GM12878 (cell line): ENCODE results near the gene ADSS1. TPM values are rescaled to one million over a fixed set of nuclear protein-coding genes. Genes with fewer than 3 reads are reported as not detected.

ENCODE experiments used
- ATAC-seq: fragments of 200-7000 bp; cut with Tn5 transposase; 3 replicates; pipeline ENCODE4 v1.9.1; 2020; ENCODE audit warnings: mild to moderate bottlenecking, moderate library complexity
- BruUV-seq: library from RNA; stranded (reverse); fragments of 400-500 nt; replicated peaks from 2 replicates; lab custom pipeline; 2021; lab: Mats Ljungman, UMichigan
- CTCF ChIA-PET: fragments of 300-600 bp; sonication (Branson Sonifier 250); formaldehyde crosslinking; extraction: SDS; loops from one replicate; lab custom pipeline; 2021; ENCODE audit warnings: inconsistent platforms; lab: Yijun Ruan, JAX
- POLR2A ChIA-PET: fragments of 350-600 bp; formaldehyde crosslinking; extraction: SDS; loops from one replicate; lab custom pipeline; 2021; ENCODE audit warnings: inconsistent platforms; lab: Charles Lee
- RAD21 ChIA-PET: fragments of 300-600 bp; sonication (Branson Sonifier 250); formaldehyde crosslinking; loops from one replicate; lab custom pipeline; 2023; ENCODE audit warnings: antibody characterized with exemption; ENCODE audit not compliant: unreplicated experiment; lab: Charles Lee
- SMC1A ChIA-PET: fragments of 300-600 bp; sonication (Branson Sonifier 250); formaldehyde crosslinking; loops from one replicate; lab custom pipeline; 2023; ENCODE audit not compliant: unreplicated experiment, uncharacterized antibody; lab: Charles Lee
- DNase-seq: peaks from one replicate; pipeline ENCODE4 v3.0.0-alpha.2; 2011; ENCODE audit warnings: low read depth, low spot score
- FAIRE-seq: peaks from 3 replicates; lab custom pipeline; 2011; peaks lifted over from hg19 to GRCh38; lab: Jason Lieb, UNC
- H2AFZ ChIP-seq: 2 replicates; pipeline ENCODE4 v1.6.0; 2011; ENCODE audit warnings: low read depth, low read length, control low read depth; ENCODE audit not compliant: control insufficient read depth
- H3K27ac ChIP-seq: 2 replicates; pipeline ENCODE4 v1.5.1; 2011; ENCODE audit warnings: control low read depth; ENCODE audit not compliant: control insufficient read depth, insufficient read depth
- H3K27me3 ChIP-seq, 2 experiments: replicated peaks in 1 of 2; 2 replicates each; pipeline versions ENCODE4 v1.6.0 to v1.6.1; 2011; ENCODE audit warnings: low read length in 1 of 2; ENCODE audit not compliant: control insufficient read depth in 2 of 2, insufficient read depth in 2 of 2
- H3K36me3 ChIP-seq, 2 experiments: 2 replicates each; pipeline ENCODE4 v1.5.1; 2011; ENCODE audit warnings: low read length in 1 of 2; ENCODE audit not compliant: control insufficient read depth in 2 of 2, insufficient read depth in 2 of 2
- H3K4me1 ChIP-seq: 2 replicates; pipeline ENCODE4 v1.6.1; 2011; ENCODE audit warnings: mild to moderate bottlenecking, low read length, moderate library complexity, mixed read lengths; ENCODE audit not compliant: control insufficient read depth, insufficient read depth
- H3K4me2 ChIP-seq: 2 replicates; pipeline ENCODE4 v1.6.0; 2011; ENCODE audit warnings: control low read depth; ENCODE audit not compliant: control insufficient read depth, insufficient read depth
- H3K4me3 ChIP-seq: fragments of 200-600 bp; sonication (generic); 2 replicates; pipeline ENCODE4 v1.5.1; 2016
- H3K79me2 ChIP-seq: 2 replicates; pipeline ENCODE4 v1.6.0; 2011; ENCODE audit warnings: low read length; ENCODE audit not compliant: control insufficient read depth, insufficient read depth
- H3K9ac ChIP-seq: 2 replicates; pipeline ENCODE4 v1.8.0; 2011; ENCODE audit warnings: low read length, control low read depth, mixed read lengths; ENCODE audit not compliant: control insufficient read depth, insufficient read depth
- H3K9me3 ChIP-seq: replicated peaks from 3 replicates; pipeline ENCODE4 v1.5.1; 2011; ENCODE audit warnings: mild to moderate bottlenecking, low read length; ENCODE audit not compliant: control insufficient read depth, insufficient read depth
- H4K20me1 ChIP-seq: 2 replicates; pipeline ENCODE4 v1.6.0; 2011; ENCODE audit not compliant: control insufficient read depth, insufficient read depth
- ATF7 ChIP-seq: fragments of 450-650 bp; IDR thresholded peaks from 2 replicates; pipeline ENCODE4 v1.6.1; 2016; ENCODE audit warnings: low read depth, mild to moderate bottlenecking
- BRCA1 ChIP-seq: IDR thresholded peaks from 2 replicates; pipeline ENCODE4 v1.6.1; 2011; ENCODE audit warnings: low read depth, low read length, improper control_type of control experiment
- ESRRA ChIP-seq: IDR thresholded peaks from 2 replicates; pipeline ENCODE4 v1.6.1; 2012; ENCODE audit warnings: mild to moderate bottlenecking, low read length, improper control_type of control experiment
- HDAC2 ChIP-seq: fragments of 200-600 bp; sonication (generic); IDR thresholded peaks from 2 replicates; pipeline ENCODE4 v1.6.1; 2017
- IRF4 ChIP-seq: IDR thresholded peaks from 2 replicates; pipeline ENCODE4 v1.6.1; 2011; ENCODE audit warnings: low read depth, low read length
- NR2F1 ChIP-seq: fragments of 450-650 bp; conservative IDR thresholded peaks from 2 replicates; pipeline ENCODE4 v1.6.1; 2017; ENCODE audit warnings: mild to moderate bottlenecking
- NRF1 ChIP-seq: conservative IDR thresholded peaks from 2 replicates; pipeline ENCODE4 v1.6.1; 2011; ENCODE audit warnings: mild to moderate bottlenecking, low read depth, low read length, improper control_type of control experiment
- RAD21 ChIP-seq: IDR thresholded peaks from 2 replicates; pipeline ENCODE4 v1.6.1; 2011; ENCODE audit warnings: mild to moderate bottlenecking, low read depth, low read length, moderate library complexity; ENCODE audit not compliant: insufficient read depth
- WGBS: methylation state at CpG from one replicate; pipeline ENCODE4 v1.1.6; 2016; ENCODE audit warnings: low lambda C conversion rate; ENCODE audit not compliant: insufficient replicate concordance, insufficient coverage; ENCODE audit errors: missing lambda C conversion rate; 5-methylcytosine and 5-hydroxymethylcytosine counted together
- in situ Hi-C: fragments of 300-500 bp; cut with MboI; formaldehyde crosslinking; loops from 9 replicates; pipeline ENCODE4 v1.14.3; 2018; ENCODE audit warnings: mixed read lengths
- intact Hi-C: fragments of 100-400 bp; cut with micrococcal nuclease; formaldehyde crosslinking; loops from one replicate; pipeline ENCODE4 v1.14.2; 2022; ENCODE audit not compliant: unreplicated experiment
- polyA plus RNA-seq, 11 experiments: library from polyadenylated mRNA; depleted of rRNA in 4 of 11; unstranded in 6 of 11; stranded (reverse) in 5 of 11; fragments of >200 nt; fragmentation: Nextera tagmentation in 4 of 11; fragmentation: Illumina TruSeq in 1 of 11; extraction: Ambion mirVana in 4 of 11; extraction: Trizol in 1 of 11; gene quantifications; 1 replicate in 1 of 11; 2 replicates in 10 of 11; pipeline versions ENCODE4 v1.2.1 to v1.2.3, GENCODE V29; 2011 to 2016; ENCODE audit warnings: inconsistent platforms in 2 of 11, missing spikeins in 2 of 11, low read depth in 1 of 11
- total RNA-seq, 4 experiments: library from RNA; depleted of rRNA in 3 of 4; stranded (reverse); fragments of >200 nt in 3 of 4; fragmentation: Illumina TruSeq in 1 of 4; extraction: Trizol in 1 of 4; gene quantifications; 2 replicates each; pipeline versions ENCODE4 v1.2.1 to v1.2.3, GENCODE V29; 2013 to 2021
- TF ChIP-seq, protein P1 (sequence below): fragments of 450-650 bp; IDR thresholded peaks from 2 replicates; pipeline ENCODE4 v1.6.1; 2017; ENCODE audit warnings: low read depth, mild to moderate bottlenecking, moderate library complexity
- TF ChIP-seq, protein P2 (sequence below): fragments of 450-650 bp; IDR thresholded peaks from 2 replicates; pipeline ENCODE4 v1.6.1; 2017; ENCODE audit warnings: mild to moderate bottlenecking, moderate library complexity

ADSS1 gene
- total and polyA plus RNA-seq, 10 of the 15 experiments (the other 5 are each of a cell fraction or from before 2014, with no cell fraction given): 0.11 to 0.45 (median 0.28) TPM; not detected in 5

- H3K27ac ChIP-seq: no peak overlapping the region
- H3K9me3 ChIP-seq: no peaks in the 10 kb centered on the region
- FAIRE-seq: no peak
- no peaks in the 10 kb centered on the region for H3K36me3 ChIP-seq
- ChIA-PET SMC1A (interaction anchor here (1.8 kb wide), 1 partner anchor 17 kb away, joined by 3 read pairs; the partner anchor contains the start of gene SIVA1), POLR2A (no interaction called here), CTCF (interaction anchor here (1.4 kb wide), 1 partner anchor 15 kb away, joined by 3 read pairs; no protein-coding TSS in a partner anchor), RAD21 (no interaction called here)
- 25% methylated on average over 26 of the region's 26 CpGs for WGBS
- H3K27me3 ChIP-seq: no peaks in the 10 kb centered on the region; a peak in 3 of 4 replicates
- H3K79me2 ChIP-seq: no peaks in the 10 kb centered on the region
- H3K9ac ChIP-seq: no peak overlapping the region
- no peak for DNase-seq
- no peak for TF ChIP-seq IRF4
- intact Hi-C loops (no loop called here), in situ Hi-C loops (no loop called here)
- no peak overlapping the region for H3K4me2 ChIP-seq
- H3K4me1 ChIP-seq: no peaks in the 10 kb centered on the region
- no peak overlapping the region for H2AFZ ChIP-seq
- BruUV-seq: no TSS peak
- no peak overlapping the region for H3K4me3 ChIP-seq
- ATAC-seq: no peak
- no peaks in the 10 kb centered on the region for H4K20me1 ChIP-seq
Measured at GRCh38 chr14:104735830-104736642, 12.0 kb downstream of the ADSS1 start.

GRCh38 chr14:104738375-104739019 is 14.5 kb downstream of the ADSS1 start:
- intact Hi-C loops (no loop called here), in situ Hi-C loops (no loop called here)
- H3K4me2 ChIP-seq: no peak overlapping the region
- no peaks in the 10 kb centered on the region for H3K79me2 ChIP-seq
- no peaks in the 10 kb centered on the region for H4K20me1 ChIP-seq
- no peaks in the 10 kb centered on the region for H3K4me1 ChIP-seq
- SMC1A ChIA-PET: no interaction called here
- CTCF ChIA-PET: interaction anchor here (1.3 kb wide), 1 partner anchor 67 kb away, joined by 3 read pairs; no protein-coding TSS in a partner anchor
- WGBS: 63% methylated on average over 18 of the region's 18 CpGs
- H3K36me3 ChIP-seq: no peaks in the 10 kb centered on the region
- H3K9me3 ChIP-seq: no peaks in the 10 kb centered on the region
- no peak overlapping the region for H3K9ac ChIP-seq
- POLR2A ChIA-PET: no interaction called here
- no peaks in the 10 kb centered on the region; a peak in 3 of 4 replicates for H3K27me3 ChIP-seq
- ATAC-seq (no peak), DNase-seq (no peak), FAIRE-seq (no peak)
- H3K4me3 ChIP-seq: no peak overlapping the region
- H3K27ac ChIP-seq: no peak overlapping the region
- H2AFZ ChIP-seq: no peak overlapping the region
- RAD21 ChIA-PET: no interaction called here
- no TSS peak for BruUV-seq
- TF ChIP-seq BRCA1 (no peak), RAD21 (no peak), NR2F1 (no peak), ATF7 (no peak), ESRRA (no peak), HDAC2 (no peak), NRF1 (no peak)
- TF ChIP-seq, protein P1, sequence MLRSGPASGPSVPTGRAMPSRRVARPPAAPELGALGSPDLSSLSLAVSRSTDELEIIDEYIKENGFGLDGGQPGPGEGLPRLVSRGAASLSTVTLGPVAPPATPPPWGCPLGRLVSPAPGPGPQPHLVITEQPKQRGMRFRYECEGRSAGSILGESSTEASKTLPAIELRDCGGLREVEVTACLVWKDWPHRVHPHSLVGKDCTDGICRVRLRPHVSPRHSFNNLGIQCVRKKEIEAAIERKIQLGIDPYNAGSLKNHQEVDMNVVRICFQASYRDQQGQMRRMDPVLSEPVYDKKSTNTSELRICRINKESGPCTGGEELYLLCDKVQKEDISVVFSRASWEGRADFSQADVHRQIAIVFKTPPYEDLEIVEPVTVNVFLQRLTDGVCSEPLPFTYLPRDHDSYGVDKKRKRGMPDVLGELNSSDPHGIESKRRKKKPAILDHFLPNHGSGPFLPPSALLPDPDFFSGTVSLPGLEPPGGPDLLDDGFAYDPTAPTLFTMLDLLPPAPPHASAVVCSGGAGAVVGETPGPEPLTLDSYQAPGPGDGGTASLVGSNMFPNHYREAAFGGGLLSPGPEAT: no peak
- TF ChIP-seq, protein P2, sequence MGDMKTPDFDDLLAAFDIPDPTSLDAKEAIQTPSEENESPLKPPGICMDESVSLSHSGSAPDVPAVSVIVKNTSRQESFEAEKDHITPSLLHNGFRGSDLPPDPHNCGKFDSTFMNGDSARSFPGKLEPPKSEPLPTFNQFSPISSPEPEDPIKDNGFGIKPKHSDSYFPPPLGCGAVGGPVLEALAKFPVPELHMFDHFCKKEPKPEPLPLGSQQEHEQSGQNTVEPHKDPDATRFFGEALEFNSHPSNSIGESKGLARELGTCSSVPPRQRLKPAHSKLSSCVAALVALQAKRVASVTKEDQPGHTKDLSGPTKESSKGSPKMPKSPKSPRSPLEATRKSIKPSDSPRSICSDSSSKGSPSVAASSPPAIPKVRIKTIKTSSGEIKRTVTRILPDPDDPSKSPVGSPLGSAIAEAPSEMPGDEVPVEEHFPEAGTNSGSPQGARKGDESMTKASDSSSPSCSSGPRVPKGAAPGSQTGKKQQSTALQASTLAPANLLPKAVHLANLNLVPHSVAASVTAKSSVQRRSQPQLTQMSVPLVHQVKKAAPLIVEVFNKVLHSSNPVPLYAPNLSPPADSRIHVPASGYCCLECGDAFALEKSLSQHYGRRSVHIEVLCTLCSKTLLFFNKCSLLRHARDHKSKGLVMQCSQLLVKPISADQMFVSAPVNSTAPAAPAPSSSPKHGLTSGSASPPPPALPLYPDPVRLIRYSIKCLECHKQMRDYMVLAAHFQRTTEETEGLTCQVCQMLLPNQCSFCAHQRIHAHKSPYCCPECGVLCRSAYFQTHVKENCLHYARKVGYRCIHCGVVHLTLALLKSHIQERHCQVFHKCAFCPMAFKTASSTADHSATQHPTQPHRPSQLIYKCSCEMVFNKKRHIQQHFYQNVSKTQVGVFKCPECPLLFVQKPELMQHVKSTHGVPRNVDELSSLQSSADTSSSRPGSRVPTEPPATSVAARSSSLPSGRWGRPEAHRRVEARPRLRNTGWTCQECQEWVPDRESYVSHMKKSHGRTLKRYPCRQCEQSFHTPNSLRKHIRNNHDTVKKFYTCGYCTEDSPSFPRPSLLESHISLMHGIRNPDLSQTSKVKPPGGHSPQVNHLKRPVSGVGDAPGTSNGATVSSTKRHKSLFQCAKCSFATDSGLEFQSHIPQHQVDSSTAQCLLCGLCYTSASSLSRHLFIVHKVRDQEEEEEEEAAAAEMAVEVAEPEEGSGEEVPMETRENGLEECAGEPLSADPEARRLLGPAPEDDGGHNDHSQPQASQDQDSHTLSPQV: no peak
